ENCODE results near the gene BCR.
A peak's percentile ranks its signal among the peaks of the same experiment; 100 is the strongest.

BCR gene

DNA sequence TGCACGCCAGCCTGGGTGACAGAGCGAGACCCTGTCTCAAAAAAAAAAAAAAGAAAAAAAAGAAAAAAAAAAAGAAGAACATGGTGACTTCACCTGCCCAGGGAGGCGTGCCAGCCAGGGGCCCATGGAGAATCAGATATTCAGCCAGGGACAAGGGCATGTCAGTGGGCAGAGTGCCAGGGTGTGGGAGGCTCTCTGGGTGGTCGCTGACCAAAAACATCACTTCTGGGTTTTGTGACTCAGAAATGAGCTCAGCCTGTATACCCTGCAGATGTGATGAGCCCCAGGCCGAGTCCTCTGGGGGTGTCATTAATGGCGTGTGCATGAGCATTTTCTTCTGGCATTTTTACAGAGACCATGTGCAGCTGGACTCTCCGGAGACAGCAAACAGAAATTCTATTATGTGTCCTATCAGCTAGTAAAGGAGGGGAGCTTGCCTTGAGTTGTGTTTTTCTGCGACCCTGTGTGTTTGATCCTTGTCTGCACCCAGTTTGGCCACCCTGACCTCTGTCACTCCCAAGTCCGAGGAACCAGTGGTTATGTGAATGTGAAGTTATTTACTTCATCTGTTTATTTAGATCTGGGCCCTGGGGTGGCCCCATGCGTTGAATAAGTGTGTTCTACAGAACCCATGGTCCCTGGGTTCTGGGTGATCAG lies 53.6 kb downstream of the BCR start:
- DNase-seq: no peak

DNA sequence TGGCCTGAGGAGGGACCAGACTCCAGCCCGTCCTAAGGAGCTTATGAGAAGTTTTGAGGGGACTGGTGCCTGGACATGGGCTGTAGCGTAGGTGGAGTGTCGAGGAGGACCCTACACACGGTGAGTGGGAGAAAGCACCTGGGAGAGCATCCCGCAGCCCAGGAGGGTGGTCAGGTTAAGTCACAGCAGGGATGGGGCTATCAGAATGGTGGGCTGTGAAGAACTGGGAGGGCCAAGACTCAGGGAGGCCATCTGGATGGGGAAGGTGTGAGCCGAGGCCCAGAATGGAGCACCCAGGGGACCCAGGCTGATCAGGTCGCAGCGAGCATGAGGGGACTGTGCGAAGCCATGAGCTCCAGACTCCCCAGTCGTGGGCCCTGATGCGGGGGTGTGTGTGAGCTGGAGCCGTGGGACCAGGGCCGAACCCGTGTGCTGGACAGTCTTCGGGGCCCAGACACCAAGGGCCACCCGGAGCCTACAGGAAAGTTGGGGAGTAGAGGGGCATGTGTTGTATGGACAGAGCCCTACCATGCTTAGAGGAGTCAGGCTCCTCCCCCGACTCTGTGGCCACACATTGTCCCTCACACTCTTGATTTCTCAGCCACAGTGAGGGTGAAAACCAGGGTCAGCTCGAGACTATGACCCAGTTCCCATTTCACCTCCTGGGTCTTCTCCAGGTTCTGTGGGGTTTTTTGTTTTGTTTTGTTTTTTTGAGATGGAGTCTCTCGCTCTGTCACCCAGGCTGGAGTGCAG lies 54.3 kb downstream of the BCR start:
- no peak for DNase-seq

DNA sequence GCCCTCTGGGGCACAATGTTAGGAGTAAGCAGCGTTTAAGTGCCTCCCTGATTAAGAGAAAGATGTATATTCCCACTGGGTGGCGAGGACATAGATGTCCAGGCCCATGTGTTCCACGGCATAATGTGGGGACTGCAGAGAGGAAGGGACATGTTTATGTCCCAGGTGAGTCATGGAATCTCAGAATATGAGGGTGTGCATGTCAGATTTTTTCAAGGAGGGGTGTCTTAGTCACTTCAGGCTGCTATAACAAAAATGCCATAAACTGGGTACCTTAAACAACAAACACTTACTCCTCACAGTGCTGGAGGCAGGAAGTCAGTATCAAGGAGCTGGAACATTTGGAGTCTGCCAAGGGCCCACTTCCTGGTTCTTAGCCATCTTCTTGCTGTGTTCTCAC lies 55.1 kb downstream of the BCR start:
- DNase-seq: no peak

DNA sequence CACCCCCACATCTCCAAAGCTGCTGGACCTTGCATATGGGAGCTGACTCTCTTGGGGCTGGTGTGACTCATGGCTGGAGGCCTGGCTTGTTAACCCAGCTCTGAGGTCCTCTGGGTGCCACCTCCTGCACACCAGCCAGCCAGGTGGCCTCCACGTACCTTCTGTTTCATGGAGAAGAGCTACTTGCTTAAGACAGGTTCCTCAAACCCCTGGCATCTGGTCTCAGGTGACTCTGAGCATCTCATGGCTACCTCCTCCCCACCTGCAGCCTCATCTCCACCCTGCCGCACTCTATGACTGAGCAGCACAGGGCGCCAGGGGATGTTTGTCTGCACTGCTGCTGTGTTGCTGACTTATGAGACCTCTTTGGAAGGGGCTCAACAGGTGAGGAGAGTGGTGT lies 55.7 kb downstream of the BCR start:
- DNase-seq: no peak

DNA sequence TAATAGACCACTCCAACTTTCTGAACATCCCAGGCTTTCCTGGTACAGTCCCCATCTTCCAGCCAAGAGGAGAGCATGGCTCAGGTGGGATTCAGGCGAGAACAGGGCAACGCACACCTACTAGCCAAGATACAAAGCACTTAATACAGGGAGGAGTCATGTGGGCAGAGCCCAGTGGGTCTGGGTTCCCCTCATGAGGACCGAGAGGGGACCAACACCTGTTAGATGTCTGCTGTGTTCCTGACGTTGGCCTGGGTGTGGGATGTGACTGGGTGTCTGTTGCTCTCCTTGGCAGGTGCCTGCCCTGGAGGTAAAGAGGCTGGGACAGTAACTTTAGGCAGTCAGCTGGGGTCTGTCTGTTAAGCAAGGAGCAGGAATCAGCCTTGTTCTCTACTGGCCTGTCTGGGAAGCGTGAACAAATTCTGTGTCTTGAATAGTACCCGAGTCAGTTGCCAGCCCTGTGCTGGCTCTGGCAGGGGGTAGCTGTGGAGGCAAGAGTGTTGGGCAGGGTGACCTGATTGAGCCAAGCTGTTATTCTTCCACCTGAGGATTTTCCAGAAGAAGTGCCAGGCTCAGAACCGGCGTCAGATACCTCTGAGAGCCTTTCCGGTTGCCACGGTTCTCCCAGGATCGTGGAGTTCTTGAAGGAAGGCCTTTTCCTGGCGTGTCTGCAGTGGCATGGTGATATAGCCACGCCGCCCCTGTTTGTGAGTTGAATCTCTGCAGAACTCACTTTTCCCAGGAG lies 56.3 kb downstream of the BCR start:
- DNase-seq: no peak

DNA sequence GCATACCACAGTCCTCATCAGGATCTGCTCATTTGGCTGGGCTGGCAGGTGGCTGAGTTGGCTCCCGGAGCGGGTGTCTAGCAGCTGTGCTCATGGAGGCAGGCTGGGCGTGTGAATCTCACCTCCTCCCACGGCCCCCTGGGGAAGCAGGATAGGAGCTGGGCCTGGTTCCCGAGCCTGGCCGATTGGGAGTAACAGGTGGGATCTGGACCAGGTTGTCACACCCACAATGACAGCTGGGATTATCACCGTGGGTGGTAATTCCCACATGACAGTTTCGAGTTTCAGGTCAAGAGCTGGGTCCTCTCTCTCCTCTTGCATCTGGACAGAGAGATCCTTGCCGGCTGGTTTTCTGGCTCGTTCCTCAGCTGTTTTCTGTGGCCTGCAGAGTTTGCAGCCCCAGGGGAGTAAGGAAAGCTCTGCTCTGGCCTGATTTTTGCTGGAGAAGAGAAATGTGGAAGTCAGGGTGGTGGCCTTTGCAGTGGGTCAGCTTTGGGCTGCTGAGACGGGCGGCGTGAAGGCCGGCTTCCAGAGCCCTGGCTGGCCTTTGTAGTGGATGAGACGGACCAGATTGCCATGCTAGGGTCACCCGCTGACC lies 57.0 kb downstream of the BCR start:
- peak; percentile 90 for DNase-seq

DNA sequence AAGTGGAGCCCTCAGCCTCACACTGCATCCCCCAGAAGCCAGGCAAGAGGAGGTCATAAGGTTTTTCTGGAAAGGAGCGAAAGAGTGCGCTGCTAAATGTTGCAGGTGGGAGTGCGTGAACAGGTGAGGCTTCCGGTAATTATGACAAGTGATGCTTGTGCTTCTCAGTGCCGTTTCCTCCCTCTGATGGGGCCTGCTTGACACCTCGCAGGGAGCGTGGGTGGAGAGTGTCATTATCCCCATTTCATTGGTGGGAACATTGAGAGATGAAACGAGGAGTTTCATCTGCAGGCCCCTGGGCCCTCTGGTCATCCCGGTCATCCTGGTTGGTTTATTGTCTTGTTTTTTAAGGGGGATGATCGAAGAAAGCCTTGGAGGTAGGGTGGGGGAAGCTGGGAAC lies 57.5 kb downstream of the BCR start:
- no peak for DNase-seq

DNA sequence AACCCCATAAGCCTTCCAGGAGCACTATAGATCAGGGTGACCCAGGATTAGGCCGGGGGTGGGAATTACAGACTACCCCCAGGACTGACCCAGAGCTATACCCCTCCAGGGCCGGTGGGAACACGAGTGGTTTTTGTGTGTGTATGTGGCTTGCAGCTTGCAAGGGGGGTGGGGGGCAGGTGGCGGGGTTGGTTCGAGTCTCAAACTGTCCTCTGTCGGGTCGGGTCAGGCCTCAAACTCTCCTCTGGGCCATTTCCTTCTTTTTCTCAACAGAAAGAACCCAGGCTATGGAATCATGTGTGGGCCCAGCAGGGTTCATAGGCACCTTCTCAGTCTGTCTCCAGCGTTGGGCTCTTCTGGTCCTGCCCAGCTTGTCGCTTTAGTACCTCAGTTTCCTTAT lies 58.4 kb downstream of the BCR start:
- no peak for DNase-seq

DNA sequence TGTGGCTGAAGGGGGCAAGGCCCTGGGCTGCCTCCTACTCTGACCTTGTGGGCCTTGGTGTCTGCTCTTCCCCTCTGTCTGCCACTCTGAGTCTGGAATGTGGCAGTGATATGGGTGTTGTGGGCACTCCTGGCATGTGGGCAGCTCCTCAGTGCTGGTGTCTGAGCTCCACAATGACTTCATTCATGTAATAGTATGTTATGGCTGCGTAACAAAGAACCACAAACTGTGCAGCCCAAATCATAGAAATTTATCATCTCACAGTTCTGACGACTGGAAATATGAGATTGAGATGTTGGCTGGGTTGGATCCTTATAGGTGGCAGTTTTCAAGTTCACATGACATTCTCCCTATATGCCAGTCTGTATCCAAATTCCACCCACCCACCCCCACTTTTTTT lies 59.1 kb downstream of the BCR start:
- no peak for DNase-seq

DNA sequence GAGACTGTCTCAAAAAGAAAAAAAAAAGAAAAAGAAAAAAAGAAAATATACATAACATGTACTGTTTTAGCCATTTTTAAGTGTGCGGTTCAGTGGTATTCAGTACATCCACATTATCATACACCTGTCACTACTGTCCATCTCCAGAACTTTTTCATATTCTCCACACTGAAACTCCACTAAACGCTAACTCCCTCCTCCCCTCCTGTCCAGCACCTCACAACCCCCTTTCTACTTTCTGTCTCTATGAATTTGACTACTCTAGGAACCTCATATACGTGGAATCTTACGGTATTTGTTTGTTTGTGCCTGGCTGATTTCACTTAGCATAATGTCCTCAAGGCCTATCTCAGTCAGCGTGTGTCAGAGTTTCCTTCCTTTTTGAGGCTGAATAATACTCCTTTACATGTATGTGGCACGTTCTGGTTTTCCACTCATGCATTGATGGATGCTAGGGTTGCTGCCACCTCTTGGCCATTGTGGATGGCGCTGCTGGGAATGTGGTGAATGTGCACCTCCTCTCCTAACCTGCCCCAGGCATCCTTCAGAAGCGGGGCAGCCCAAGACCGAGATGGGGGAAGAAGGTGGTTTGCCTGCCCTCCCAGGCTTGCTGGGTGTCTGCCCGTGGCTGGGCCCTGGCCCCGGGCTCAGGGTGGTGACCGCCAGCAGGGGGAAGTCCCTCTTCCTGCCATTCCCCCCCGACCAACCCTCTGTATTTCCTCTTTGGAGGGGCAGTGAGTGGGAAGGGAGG lies 60.5 kb downstream of the BCR start:
- DNase-seq: no peak

DNA sequence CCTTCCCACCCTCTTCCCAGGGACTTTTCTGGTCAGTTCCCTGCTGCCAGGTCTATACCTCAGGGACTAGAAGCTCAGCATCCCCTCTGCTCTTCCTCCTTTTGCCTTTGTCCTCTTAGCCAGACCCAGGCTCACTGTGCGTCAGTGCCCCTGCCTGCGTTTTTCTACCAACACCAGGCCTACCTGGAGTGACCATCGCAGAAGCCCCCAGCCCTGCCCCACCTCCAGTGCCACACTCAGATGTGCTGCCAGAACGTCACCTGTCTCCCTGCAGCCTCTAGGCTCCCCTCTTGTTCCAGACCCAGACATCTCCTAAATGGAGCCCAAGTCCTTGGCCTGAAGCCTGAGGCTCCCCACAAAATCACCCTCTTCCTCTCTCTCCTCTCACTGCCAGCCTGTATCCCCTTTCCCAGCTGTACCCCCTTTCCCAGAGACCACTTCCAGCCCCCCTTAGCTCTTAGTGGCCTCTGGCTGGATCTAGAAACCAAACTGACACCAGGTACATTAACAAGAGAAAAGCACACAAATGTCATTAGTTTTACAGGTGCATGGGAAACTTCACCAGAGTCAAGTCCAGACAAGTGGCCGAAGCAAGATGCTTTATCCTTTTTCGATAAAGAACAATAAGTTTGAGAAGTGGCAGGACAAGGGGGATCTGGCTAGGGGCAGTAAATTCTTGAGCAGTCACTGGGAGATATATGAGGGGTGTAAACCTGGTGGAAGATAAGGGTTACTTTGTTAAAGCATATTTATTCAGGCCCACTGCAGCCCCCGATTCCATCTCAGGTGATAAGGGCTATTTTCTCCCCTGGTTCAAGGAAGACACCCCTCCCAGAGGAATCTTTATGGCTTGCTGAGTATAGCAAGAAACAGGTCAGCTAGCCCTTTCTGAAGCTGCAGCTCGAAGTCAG lies 61.5 kb downstream of the BCR start:
- no peak for DNase-seq

DNA sequence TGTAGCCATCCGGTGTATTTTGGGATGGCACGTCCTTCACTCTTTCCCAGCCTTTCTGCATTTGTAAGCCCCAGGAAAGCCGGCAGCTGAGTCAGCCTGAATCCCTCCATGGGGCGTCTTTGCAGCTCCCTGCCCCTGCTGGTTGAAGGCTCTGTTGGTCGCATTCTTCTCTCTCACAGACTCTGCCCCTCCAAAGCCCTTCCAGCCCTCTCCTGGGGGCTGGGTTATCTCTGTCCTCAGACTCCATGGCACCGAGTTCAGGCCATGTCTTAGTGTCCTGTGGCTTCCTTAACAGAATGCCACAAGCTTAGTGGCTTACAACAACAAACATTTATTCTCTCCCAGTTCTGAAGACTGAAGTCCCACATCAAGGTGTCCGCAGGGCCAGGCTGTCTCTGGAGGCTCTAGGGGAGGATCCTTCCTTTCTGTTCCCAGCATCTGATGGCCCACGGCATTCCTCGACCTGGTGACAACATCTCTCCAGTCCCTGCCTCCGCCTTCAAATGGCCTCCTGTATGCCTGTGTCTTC lies 62.2 kb downstream of the BCR start:
- no peak for DNase-seq

DNA sequence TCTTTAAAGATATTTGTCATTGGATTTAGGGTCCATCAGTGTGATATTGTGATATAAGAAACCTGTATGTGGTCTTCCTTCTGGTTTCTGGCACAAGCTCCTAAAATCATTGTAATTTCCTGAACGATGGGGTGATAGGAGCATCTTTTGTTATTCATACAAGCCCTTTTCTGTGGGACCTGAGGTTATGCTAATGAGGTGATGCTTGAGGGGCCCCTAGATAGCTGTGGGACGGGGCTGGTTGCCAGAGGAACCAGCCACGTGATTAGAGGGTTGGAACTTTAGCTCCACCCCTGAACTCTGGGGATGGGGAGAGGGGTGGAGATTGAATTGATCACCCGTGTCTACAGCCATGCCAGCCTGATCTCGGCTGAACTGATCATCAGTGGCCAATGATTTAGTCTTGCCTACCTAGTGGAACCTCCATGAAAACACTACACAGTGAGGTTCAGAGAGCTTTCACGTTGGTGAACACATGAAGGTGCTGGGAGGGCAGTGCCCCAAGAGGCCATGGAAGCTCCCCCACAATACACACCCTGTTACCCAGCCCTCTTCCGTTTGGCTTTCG lies 62.8 kb downstream of the BCR start:
- DNase-seq: no peak

DNA sequence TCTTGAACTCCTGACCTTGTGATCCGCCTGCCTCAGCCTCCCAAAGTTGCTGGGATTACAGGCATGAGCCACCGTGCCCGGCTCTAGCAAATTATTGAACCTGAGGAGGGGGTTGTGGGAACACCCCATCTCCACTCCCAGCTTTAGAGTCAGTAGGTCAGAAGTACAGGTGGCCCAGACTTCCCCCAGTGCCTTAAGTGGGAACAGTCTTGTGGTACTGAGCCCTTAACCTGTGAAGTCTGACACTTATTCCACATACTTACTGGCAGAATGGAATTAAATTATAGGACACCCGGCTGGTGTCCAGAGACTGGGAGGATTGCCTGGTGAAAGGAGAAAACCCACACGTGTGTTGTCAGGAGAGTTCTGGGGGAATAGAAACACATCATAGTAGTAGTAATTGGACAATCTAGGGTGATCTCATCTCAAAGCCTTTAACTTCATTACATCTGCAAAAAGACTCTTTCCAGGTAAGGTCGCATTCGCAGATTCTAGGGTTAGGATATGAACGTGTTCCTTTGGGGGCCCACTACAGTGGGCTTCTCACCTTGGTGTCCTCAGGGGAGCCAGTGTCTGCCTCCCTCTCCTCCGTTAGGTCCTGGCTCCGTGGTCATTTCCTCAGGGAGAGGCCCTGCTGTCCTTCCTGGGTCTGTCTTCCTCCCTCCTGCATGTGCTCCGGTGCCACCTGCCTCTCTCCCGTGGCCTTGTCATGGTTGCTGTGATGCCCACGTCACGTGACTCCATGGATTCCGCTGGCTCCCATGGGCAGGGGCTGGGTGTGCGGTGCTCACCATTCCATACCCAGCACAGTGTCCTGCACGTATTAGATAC lies 63.8 kb downstream of the BCR start:
- DNase-seq: no peak

DNA sequence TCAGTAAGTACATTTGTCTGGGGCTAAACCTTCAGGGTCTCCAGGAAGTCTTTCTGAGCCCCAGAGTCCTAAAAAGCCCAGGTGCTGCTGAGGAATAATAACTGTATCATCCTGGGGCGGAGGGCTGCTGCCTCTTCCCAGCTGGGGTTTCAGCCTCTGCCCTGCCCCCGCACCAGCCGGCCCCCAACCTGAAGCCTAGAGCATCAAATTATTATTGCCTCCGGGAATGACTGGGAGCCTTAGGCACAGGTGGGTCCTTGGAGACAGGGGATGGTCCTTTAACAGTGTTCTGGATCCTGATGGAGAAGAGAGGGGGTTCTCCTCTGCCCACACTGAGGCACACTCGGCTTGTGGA lies 64.4 kb downstream of the BCR start:
- DNase-seq: no peak

DNA sequence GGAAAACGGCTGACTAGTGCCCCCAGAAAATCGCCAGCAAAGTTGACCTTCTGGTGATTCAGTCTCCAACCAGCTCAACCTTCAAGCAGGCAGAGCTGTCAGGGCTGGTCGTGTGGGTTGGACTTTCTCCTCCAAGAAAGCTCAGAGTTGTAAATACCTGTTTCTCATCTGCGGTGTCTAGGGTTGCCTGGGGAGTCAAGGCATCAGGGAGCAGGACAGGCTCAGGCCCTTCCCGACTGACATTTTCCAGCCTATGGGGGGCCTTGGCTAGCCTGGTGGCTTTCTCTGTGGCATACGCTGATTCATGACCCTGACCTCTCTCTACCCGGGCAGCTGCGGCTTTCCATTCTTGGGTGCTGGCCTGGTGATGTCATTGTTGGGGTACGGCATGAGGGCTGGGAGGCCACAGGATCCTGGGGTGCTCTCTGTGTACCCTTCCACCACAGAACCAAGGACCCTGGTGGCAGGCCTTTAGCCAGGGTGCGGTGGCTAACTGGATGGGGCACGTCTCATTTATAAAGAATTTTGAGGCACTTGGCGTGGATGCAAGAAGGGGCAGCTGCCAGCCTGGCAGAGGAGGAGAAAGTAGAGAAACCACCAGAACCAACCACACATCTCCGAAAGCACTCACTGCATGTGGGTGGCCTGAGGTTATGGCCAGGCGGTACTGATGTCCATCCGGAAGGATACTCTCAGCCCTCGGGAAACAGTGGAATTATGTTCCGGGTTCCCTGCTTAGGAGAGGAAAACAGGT lies 64.9 kb downstream of the BCR start:
- no peak for DNase-seq

DNA sequence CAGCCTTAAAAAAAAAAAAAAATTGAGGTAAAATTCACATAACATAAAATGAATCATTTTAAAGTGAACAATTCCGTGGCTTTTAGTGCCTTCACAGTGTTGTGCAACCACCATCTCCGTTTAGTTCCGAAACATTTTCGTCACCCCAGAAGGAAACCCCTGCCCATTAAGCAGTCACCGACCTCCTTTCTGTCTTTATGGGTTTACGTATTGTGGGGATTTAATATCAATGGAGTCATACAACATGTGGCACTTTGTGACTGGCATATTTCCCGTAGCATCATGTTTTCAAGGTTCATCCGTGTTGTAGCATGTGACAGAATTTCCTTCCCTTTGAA lies 65.5 kb downstream of the BCR start:
- no peak for DNase-seq

DNA sequence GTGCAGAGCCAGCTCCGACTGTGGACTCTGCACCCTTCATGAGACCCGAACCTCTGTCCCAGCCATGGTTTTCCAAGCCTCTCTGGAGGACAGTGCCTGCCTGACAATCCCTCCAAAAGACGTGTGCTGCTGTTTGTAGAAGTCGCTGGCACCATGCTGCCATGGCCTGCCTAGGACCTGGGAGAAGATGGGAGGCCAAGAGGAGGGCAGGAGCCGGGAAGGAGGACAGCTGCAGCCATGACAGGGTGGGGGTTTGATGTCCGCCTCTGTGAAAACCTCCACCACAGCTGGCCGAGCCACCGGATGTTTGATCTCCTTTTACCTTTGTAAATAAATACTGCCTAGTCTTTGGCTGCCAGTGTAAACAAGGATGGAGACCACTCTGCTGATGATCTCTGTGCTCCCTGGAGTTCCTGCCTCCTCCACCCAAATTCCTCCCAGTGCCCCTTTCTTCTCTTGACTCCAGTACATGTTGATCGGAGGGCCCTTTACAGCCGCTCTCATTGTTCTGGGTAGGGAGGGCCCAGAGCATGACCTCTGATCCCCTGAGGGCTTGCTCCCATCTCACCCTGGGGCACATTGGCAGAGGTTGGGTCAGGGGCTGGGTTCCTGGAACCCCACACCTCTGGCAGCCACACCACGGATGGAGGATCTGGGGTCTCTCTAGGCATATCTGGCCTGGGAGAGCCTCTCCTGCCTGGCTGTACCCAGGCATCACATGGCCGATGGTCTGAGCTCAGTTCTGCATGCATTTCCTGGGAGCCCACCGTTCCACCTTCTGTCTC lies 66.9 kb downstream of the BCR start:
- peak; percentile 13 for DNase-seq

DNA sequence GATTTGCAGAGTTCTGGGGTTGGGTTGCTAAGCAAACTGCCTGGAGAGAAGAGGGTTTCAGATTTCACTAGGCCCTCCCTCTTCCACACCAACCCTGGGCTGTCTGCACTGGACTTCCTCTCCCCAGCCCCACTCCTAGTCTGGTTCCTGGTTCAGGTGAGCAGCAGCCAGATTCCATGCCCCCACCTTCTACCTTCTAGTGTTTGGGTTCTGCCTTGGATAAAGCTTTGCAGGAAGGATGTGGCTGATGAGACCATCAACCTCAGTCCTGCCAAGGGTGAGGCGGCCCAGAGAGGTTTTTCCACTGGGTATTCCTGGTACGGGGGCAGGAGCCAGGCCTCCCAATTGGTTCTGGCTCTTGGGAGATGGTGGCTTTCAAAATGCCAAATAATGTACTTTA lies 68.3 kb downstream of the BCR start:
- DNase-seq: peak; percentile 33
